Ishikawa (cell line): Measurements from ENCODE around the gene TGM5.

Experiments used
- CEBPB ChIP-seq: IDR thresholded peaks from 2 replicates; pipeline ENCODE4 v1.6.1; 2012
- CREB1 ChIP-seq: IDR thresholded peaks from 2 replicates; pipeline ENCODE4 v1.6.1; 2012; ENCODE audit warnings: low read depth
- EGR1 ChIP-seq: IDR thresholded peaks from 2 replicates; pipeline ENCODE4 v1.6.1; 2012
- EP300 ChIP-seq: IDR thresholded peaks from 2 replicates; pipeline ENCODE4 v1.6.1; 2012; ENCODE audit warnings: borderline replicate concordance
- FOXM1 ChIP-seq: IDR thresholded peaks from 2 replicates; pipeline ENCODE4 v1.6.1; 2012; ENCODE audit warnings: low read depth, borderline replicate concordance
- MAX ChIP-seq: IDR thresholded peaks from 2 replicates; pipeline ENCODE4 v1.6.1; 2012
- NFIC ChIP-seq: IDR thresholded peaks from 2 replicates; pipeline ENCODE4 v1.6.1; 2012
- RAD21 ChIP-seq: IDR thresholded peaks from 2 replicates; pipeline ENCODE4 v1.6.1; 2012; ENCODE audit warnings: low read depth
- REST ChIP-seq: IDR thresholded peaks from 2 replicates; pipeline ENCODE4 v1.6.1; 2012; ENCODE audit warnings: low read depth, mild to moderate bottlenecking
- TAF1 ChIP-seq: IDR thresholded peaks from 2 replicates; pipeline ENCODE4 v1.6.1; 2012; ENCODE audit warnings: low read depth, mild to moderate bottlenecking
- TCF12 ChIP-seq: IDR thresholded peaks from 2 replicates; pipeline ENCODE4 v1.6.1; 2012; ENCODE audit warnings: low read depth
- TEAD4 ChIP-seq: IDR thresholded peaks from 2 replicates; pipeline ENCODE4 v1.6.1; 2012
- USF1 ChIP-seq: IDR thresholded peaks from 2 replicates; pipeline ENCODE4 v1.6.1; 2012
- YY1 ChIP-seq: IDR thresholded peaks from 2 replicates; pipeline ENCODE4 v1.6.1; 2012; ENCODE audit warnings: low read depth
- ZBTB7A ChIP-seq: IDR thresholded peaks from 2 replicates; pipeline ENCODE4 v1.6.1; 2012; ENCODE audit warnings: low read depth

TGM5 gene

GRCh38 chr15:43299884-43300283 is 33.2 kb upstream of the TGM5 start:
- no peak for TF ChIP-seq TCF12
- TF ChIP-seq TAF1, result no peak
- TF ChIP-seq CREB1, result no peak
- TF ChIP-seq YY1, result no peak
- TF ChIP-seq FOXM1, result no peak
- TF ChIP-seq MAX, result no peak
- no peak for TF ChIP-seq REST
- TF ChIP-seq EGR1, result no peak
- no peak for TF ChIP-seq TEAD4
- TF ChIP-seq USF1, result no peak
- TF ChIP-seq RAD21, result no peak
- no peak for TF ChIP-seq CEBPB
- no peak for TF ChIP-seq NFIC
- TF ChIP-seq EP300, result no peak

- TF ChIP-seq EGR1 (no peak), REST (no peak), TAF1 (no peak), USF1 (no peak), NFIC (no peak), TCF12 (no peak), CEBPB (no peak), FOXM1 (no peak), EP300 (no peak), MAX (no peak), YY1 (no peak), CREB1 (no peak), TEAD4 (no peak), ZBTB7A (no peak)
These were observed 32.7 kb upstream of the TGM5 start for GRCh38 chr15:43299411-43299810.

GRCh38 chr15:43294091-43294706 is 27.5 kb upstream of the TGM5 start:
- TF ChIP-seq TEAD4, result no peak
- no peak for TF ChIP-seq EGR1
- TF ChIP-seq RAD21, result no peak
- no peak for TF ChIP-seq REST
- no peak for TF ChIP-seq YY1
- no peak for TF ChIP-seq TCF12
- no peak for TF ChIP-seq ZBTB7A
- no peak for TF ChIP-seq USF1
- TF ChIP-seq CREB1, result no peak
- TF ChIP-seq FOXM1, result no peak
- TF ChIP-seq TAF1, result no peak
- no peak; the same call in 1 of the 2 replicates for TF ChIP-seq NFIC
- no peak for TF ChIP-seq CEBPB
- TF ChIP-seq MAX, result no peak
- TF ChIP-seq EP300, result no peak

GRCh38 chr15:43293432-43293831 is 26.7 kb upstream of the TGM5 start:
- TF ChIP-seq NFIC (no peak), YY1 (no peak), TEAD4 (no peak), RAD21 (no peak)
